Prostate gland (tissue), 2 donors: Measurements from ENCODE around the gene NARF.

Experiments
- CTCF ChIP-seq, 4 experiments: fragments of 200-600 bp in 2 of 4; fragments of 450-650 bp in 2 of 4; sonication (generic) in 2 of 4; IDR thresholded peaks; 1 replicate in 3 of 4; 2 replicates in 1 of 4; pipeline ENCODE4 v1.5.1; 2016 to 2019; ENCODE audit warnings: antibody characterized with exemption in 4 of 4, mild to moderate bottlenecking in 2 of 4, moderate library complexity in 2 of 4
- POLR2A ChIP-seq: fragments of 450-650 bp; IDR thresholded peaks from one replicate; pipeline ENCODE4 v1.6.1; 2016; ENCODE audit warnings: antibody characterized with exemption, mild to moderate bottlenecking
- POLR2AphosphoS5 ChIP-seq: sonication (generic); formaldehyde crosslinking; IDR thresholded peaks from one replicate; pipeline ENCODE4 v1.6.1; 2017; ENCODE audit warnings: antibody characterized with exemption

DNA sequence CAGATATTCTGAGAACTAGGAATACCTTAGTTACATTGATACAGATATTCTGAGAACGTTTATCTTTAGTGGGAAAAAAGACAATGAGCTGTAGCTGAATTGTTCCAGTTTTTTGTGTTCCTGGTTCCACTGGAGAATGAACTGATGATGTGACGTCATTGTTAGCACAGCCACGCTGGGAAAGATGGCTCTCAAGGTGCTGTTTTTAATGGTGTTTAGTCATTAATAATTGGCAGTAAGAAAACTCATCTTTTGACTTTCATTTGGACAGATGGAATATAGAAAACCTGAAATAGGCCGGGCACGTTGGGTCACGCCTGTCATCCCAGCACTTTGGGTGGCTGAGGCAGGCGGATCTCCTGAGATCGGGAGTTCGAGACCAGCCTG lies 71.4 kb downstream of the NARF start:
- TF ChIP-seq CTCF (IDR thresholded peaks at IDR 0.05) (no peak), POLR2A (no peak), POLR2AphosphoS5 (no peak)
